Uterus (tissue), 4 donors: ENCODE data around the gene RNF126. TPM values are rescaled to one million over a fixed set of nuclear protein-coding genes. Genes with fewer than 3 reads are reported as not detected.
"Not testable (repeated sequence)": the region's sequence is repeated elsewhere in the genome, so short reads cannot be mapped to it uniquely, and the experiment has no call there.

ENCODE experiments used
- DNase-seq, 2 donors: peaks; one replicate each; pipeline ENCODE4 v3.0.0-alpha.2; 2019 to 2020
- H3K27ac ChIP-seq, 2 donors: fragments of 200-600 bp; sonication (generic); 1 replicate in 1 of 2; 2 replicates in 1 of 2; pipeline ENCODE4 v1.5.1; 2016 to 2018
- H3K27me3 ChIP-seq, 2 donors: fragments of 200-600 bp; sonication (generic); one replicate each; pipeline ENCODE4 v1.5.1; 2018 to 2019; ENCODE audit warnings: control low read depth in 1 of 2
- H3K36me3 ChIP-seq, 2 donors: fragments of 200-600 bp; sonication (generic); one replicate each; pipeline ENCODE4 v1.5.1; 2019; ENCODE audit warnings: control low read depth in 1 of 2
- H3K4me1 ChIP-seq, 2 donors: fragments of 200-600 bp; sonication (generic); one replicate each; pipeline ENCODE4 v1.5.1; 2018 to 2019; ENCODE audit warnings: control low read depth in 1 of 2
- H3K4me3 ChIP-seq, 2 donors: fragments of 200-600 bp; sonication (generic); 1 replicate in 1 of 2; 2 replicates in 1 of 2; pipeline ENCODE4 v1.5.1; 2018 to 2019; ENCODE audit warnings: mild to moderate bottlenecking in 1 of 2
- H3K9me3 ChIP-seq, 2 donors: fragments of 200-600 bp; sonication (generic); one replicate each; pipeline ENCODE4 v1.5.1; 2019; ENCODE audit warnings: control low read depth in 1 of 2
- CTCF ChIP-seq, 4 experiments: fragments of 200-600 bp in 2 of 4; fragments of 450-650 bp in 2 of 4; sonication (generic) in 2 of 4; IDR thresholded peaks; one replicate each; pipeline ENCODE4 v1.5.1; 2016 to 2019; ENCODE audit warnings: antibody characterized with exemption in 4 of 4, mild to moderate bottlenecking in 2 of 4, moderate library complexity in 1 of 4
- POLR2A ChIP-seq, 2 donors: fragments of 450-650 bp; IDR thresholded peaks; one replicate each; pipeline ENCODE4 v1.6.1; 2016; ENCODE audit warnings: antibody characterized with exemption in 2 of 2, mild to moderate bottlenecking in 1 of 2, moderate library complexity in 1 of 2
- intact Hi-C: fragments of 100-400 bp; cut with DNase I; formaldehyde crosslinking; loops from one replicate; pipeline ENCODE4 v1.15.1; 2023; ENCODE audit warnings: low total_unique reads
- total RNA-seq, 4 donors: library from RNA; depleted of rRNA in 3 of 4; stranded (reverse); fragments of >200 nt in 3 of 4; gene quantifications; one replicate each; pipeline versions ENCODE4 v1.1.0 to v1.2.4, GENCODE V29; 2014 to 2023
- donor health status: DM: yes; HTN: yes; CAD: no.

Gene RNF126
- total RNA-seq, 4 donors from 2014 or later = 9.5 to 44.3 (median 18.2) TPM

DNA sequence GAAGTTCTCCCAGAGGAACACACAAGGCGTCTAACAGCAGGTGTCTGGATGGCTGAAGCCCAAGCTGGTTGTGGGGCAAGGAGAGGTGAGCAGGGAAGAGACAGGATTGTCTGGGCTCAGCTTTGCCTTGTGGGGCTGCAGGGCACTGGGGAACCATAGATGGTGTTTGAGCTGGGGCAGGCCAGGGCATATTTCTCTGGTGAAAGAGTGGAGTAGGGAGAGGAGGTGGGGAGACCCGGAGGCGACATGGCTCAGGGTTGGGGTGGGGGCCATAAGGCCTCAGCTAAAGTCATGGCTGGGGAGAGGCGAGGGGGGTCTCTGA, 40.3 kb upstream of the RNF126 start:
- H3K4me3 ChIP-seq = no peak overlapping the region
- H3K36me3 ChIP-seq = no peaks in the 10 kb centered on the region
- H3K27me3 ChIP-seq = no peaks in the 10 kb centered on the region
- no peaks in the 10 kb centered on the region for H3K9me3 ChIP-seq
- no peak for DNase-seq
- H3K4me1 ChIP-seq = no peaks in the 10 kb centered on the region
- TF ChIP-seq CTCF (IDR thresholded peaks at IDR 0.05) (no peak), POLR2A (IDR thresholded peaks at IDR 0.05) (no peak)
- no peak overlapping the region for H3K27ac ChIP-seq
- intact Hi-C loops = no loop called here

- H3K36me3 ChIP-seq, intact Hi-C loops, H3K4me3 ChIP-seq, H3K27ac ChIP-seq, DNase-seq, H3K4me1 ChIP-seq, H3K27me3 ChIP-seq, H3K9me3 ChIP-seq: not testable (repeated sequence)
Measured at GRCh38 chr19:702847-703246, 39.8 kb upstream of the RNF126 start.

- H3K4me1 ChIP-seq, H3K36me3 ChIP-seq, intact Hi-C loops, H3K4me3 ChIP-seq, H3K27ac ChIP-seq, H3K9me3 ChIP-seq, H3K27me3 ChIP-seq, DNase-seq: not testable (repeated sequence)
Measured at GRCh38 chr19:699885-700284, 36.9 kb upstream of the RNF126 start.

DNA sequence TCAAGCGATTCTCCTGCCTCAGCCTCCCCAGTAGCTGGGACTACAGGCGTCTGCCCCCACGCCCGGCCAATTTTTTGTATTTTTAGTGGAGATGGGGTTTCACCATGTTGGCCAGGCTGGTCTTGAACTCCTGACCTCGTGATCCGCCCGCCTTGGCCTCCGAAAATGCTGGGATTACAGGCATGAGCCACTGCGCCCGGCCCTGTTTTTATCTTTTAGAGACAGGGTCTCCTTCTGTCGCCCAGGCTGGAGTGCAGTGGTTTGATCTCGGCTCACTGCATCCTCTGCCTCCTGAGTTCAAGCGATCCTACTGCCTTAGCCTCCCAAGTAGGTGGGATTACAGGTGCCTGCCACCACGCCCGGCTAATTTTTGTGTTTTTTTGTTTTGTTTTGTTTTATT, 35.5 kb upstream of the RNF126 start:
- DNase-seq, intact Hi-C loops: not testable (repeated sequence)

GRCh38 chr19:695352-695949, 32.4 kb upstream of the RNF126 start, which contains the start of gene PRSS57:
TSS of gene PRSS57 (minus strand) at chr19:695452. CDS start at chr19:695430, 22 bp downstream.
- no peak for DNase-seq
- Histone ChIP-seq H3K27me3 (no peaks in the 10 kb centered on the region), H3K4me1 (no peaks in the 10 kb centered on the region), H3K4me3 (no peak within 1 kb of the TSS), H3K36me3 (no peaks in the 10 kb centered on the region), H3K9me3 (no peaks in the 10 kb centered on the region), H3K27ac (no peak within 1 kb of the TSS)
- intact Hi-C loops = no loop called here
- TF ChIP-seq CTCF (IDR thresholded peaks at IDR 0.05) (no peak), POLR2A (IDR thresholded peaks at IDR 0.05) (no peak)

More for the DNA sequence above, 35.5 kb upstream of the RNF126 start:
- not testable (repeated sequence) for H3K4me1 ChIP-seq, H3K9me3 ChIP-seq, H3K27ac ChIP-seq, H3K36me3 ChIP-seq, H3K4me3 ChIP-seq, H3K27me3 ChIP-seq

GRCh38 chr19:694481-695351, 31.7 kb upstream of the RNF126 start:
- Histone ChIP-seq H3K4me3 (no peak overlapping the region), H3K4me1 (no peaks in the 10 kb centered on the region), H3K36me3 (no peaks in the 10 kb centered on the region), H3K9me3 (no peaks in the 10 kb centered on the region), H3K27me3 (no peaks in the 10 kb centered on the region), H3K27ac (no peak overlapping the region)
- TF ChIP-seq POLR2A (IDR thresholded peaks at IDR 0.05) (no peak), CTCF (IDR thresholded peaks at IDR 0.05) (no peak)
- no peak for DNase-seq
- intact Hi-C loops = no loop called here
